Endothelial cell of umbilical vein (primary cell): ENCODE results near the gene CEBPB. TPM values are rescaled to one million over a fixed set of nuclear protein-coding genes. Genes with fewer than 3 reads are reported as not detected.

ENCODE experiments used
- BruUV-seq: library from RNA; stranded (reverse); fragments of 400-500 nt; replicated peaks from 2 replicates; lab custom pipeline; 2021; lab: Mats Ljungman, UMichigan
- CTCF ChIA-PET: fragments of 300-600, 350-600 bp; sonication (Branson Sonifier 250); formaldehyde crosslinking; loops from one replicate; lab custom pipeline; 2021; ENCODE audit warnings: antibody characterized with exemption, inconsistent platforms; lab: Charles Lee
- POLR2A ChIA-PET: fragments of 300-600, 350-600 bp; sonication (Branson Sonifier 250); formaldehyde crosslinking; loops from one replicate; lab custom pipeline; 2021; ENCODE audit warnings: antibody characterized with exemption, inconsistent platforms; lab: Charles Lee
- DNase-seq: peaks from one replicate; pipeline ENCODE4 v3.0.0-alpha.2; 2011; ENCODE audit warnings: low read depth, low spot score
- FAIRE-seq: peaks from 2 replicates; lab custom pipeline; 2011; peaks lifted over from hg19 to GRCh38; lab: Jason Lieb, UNC
- H2AFZ ChIP-seq: 2 replicates; pipeline ENCODE4 v1.6.0; 2012; ENCODE audit warnings: low read depth, low read length, control low read depth, inconsistent platforms
- H3K27ac ChIP-seq: 2 replicates; pipeline ENCODE4 v1.5.1; 2011; ENCODE audit warnings: low read depth, mild to moderate bottlenecking, control low read depth, low read length, moderate library complexity; ENCODE audit not compliant: insufficient read depth
- H3K27me3 ChIP-seq, 2 experiments: 2 replicates each; pipeline versions ENCODE4 v1.6.0 to v1.6.1; 2011; ENCODE audit warnings: low read length in 2 of 2, mixed read lengths in 1 of 2; ENCODE audit not compliant: control insufficient read depth in 2 of 2, insufficient read depth in 2 of 2
- H3K36me3 ChIP-seq, 2 experiments: 2 replicates in 1 of 2; 3 replicates in 1 of 2; pipeline ENCODE4 v1.5.1; 2011; ENCODE audit warnings: low read length in 2 of 2, mild to moderate bottlenecking in 1 of 2, moderate library complexity in 1 of 2; ENCODE audit not compliant: control insufficient read depth in 2 of 2, insufficient read depth in 2 of 2; ENCODE audit errors: extremely low read depth in 1 of 2
- H3K4me1 ChIP-seq: 3 replicates; pipeline ENCODE4 v1.5.1; 2011; ENCODE audit warnings: mild to moderate bottlenecking, low read length; ENCODE audit not compliant: control insufficient read depth, insufficient read depth; ENCODE audit errors: extremely low read depth
- H3K4me2 ChIP-seq: 2 replicates; pipeline ENCODE4 v1.6.1; 2011; ENCODE audit warnings: low read length, control low read depth, mixed read lengths; ENCODE audit not compliant: insufficient read depth
- H3K4me3 ChIP-seq, 3 experiments: fragments of 200-600 bp in 1 of 3; sonication (generic), shearing (Covaris generic) in 1 of 3; replicated peaks in 1 of 3; 2 replicates each; pipeline ENCODE4 v1.5.1; 2011 to 2016; ENCODE audit warnings: control low read depth in 3 of 3, low read length in 3 of 3, mild to moderate bottlenecking in 2 of 3, inconsistent platforms in 1 of 3, low read depth in 1 of 3, moderate library complexity in 1 of 3; ENCODE audit not compliant: insufficient read depth in 1 of 3
- H3K79me2 ChIP-seq: 2 replicates; pipeline ENCODE4 v1.6.0; 2012; ENCODE audit warnings: low read length, inconsistent platforms; ENCODE audit not compliant: control insufficient read depth, insufficient read depth
- H3K9ac ChIP-seq: replicated peaks from 2 replicates; pipeline ENCODE3; 2011; ENCODE audit warnings: low read length, control low read depth; ENCODE audit not compliant: insufficient read depth; ENCODE audit errors: extremely low read depth
- H3K9me1 ChIP-seq: replicated peaks from 3 replicates; pipeline ENCODE4 v1.6.0; 2011; ENCODE audit warnings: mild to moderate bottlenecking, low read length; ENCODE audit not compliant: control insufficient read depth, insufficient read depth; ENCODE audit errors: extremely low read depth
- H3K9me3 ChIP-seq: replicated peaks from 2 replicates; pipeline ENCODE4 v1.5.1; 2012; ENCODE audit warnings: low read length, inconsistent platforms; ENCODE audit not compliant: control insufficient read depth, insufficient read depth
- H4K20me1 ChIP-seq: replicated peaks from 2 replicates; pipeline ENCODE3; 2011; ENCODE audit warnings: mild to moderate bottlenecking, low read length; ENCODE audit not compliant: control insufficient read depth, insufficient read depth; ENCODE audit errors: extremely low read depth
- CTCF ChIP-seq, 2 donors: IDR thresholded peaks; 1 replicate in 1 of 2; 2 replicates in 1 of 2; pipeline ENCODE4 v1.5.1; 2011; ENCODE audit warnings: low read length in 2 of 2, mild to moderate bottlenecking in 2 of 2, moderate library complexity in 2 of 2, control low read depth in 1 of 2, inconsistent platforms in 1 of 2, low read depth in 1 of 2; ENCODE audit not compliant: insufficient read depth in 1 of 2; ENCODE audit errors: extremely low read depth in 1 of 2
- EZH2 ChIP-seq: IDR thresholded peaks from 2 replicates; pipeline ENCODE4 v1.6.1; 2012; ENCODE audit warnings: borderline replicate concordance, low read depth, mild to moderate bottlenecking, moderate library complexity, low read length, inconsistent platforms; ENCODE audit not compliant: severe bottlenecking
- FOS ChIP-seq: IDR thresholded peaks from 2 replicates; pipeline ENCODE4 v1.6.1; 2011; ENCODE audit warnings: mild to moderate bottlenecking, low read length, moderate library complexity, borderline replicate concordance; ENCODE audit not compliant: insufficient read depth
- GATA2 ChIP-seq: IDR thresholded peaks from 2 replicates; pipeline ENCODE4 v1.7.0; 2011; ENCODE audit warnings: low read depth, mild to moderate bottlenecking, moderate library complexity, mixed read lengths, low read length; ENCODE audit not compliant: insufficient read length, insufficient read depth
- JUN ChIP-seq: IDR thresholded peaks from 2 replicates; pipeline ENCODE4 v1.6.1; 2011; ENCODE audit warnings: borderline replicate concordance, low read depth; ENCODE audit not compliant: insufficient read length, insufficient read depth
- MAX ChIP-seq: IDR thresholded peaks from 2 replicates; pipeline ENCODE4 v1.6.1; 2011; ENCODE audit not compliant: insufficient read depth, insufficient read length
- MYC ChIP-seq: IDR thresholded peaks from one replicate; pipeline ENCODE4 v1.6.1; 2011; ENCODE audit warnings: mild to moderate bottlenecking, low read depth, low read length
- POLR2A ChIP-seq: IDR thresholded peaks from 2 replicates; pipeline ENCODE4 v1.6.1; 2012; ENCODE audit warnings: low read depth, mild to moderate bottlenecking, control low read depth, low read length
- POLR2AphosphoS5 ChIP-seq: IDR thresholded peaks from 2 replicates; pipeline ENCODE4 v1.6.1; 2012; ENCODE audit warnings: low read depth, mild to moderate bottlenecking, control low read depth, low read length, moderate library complexity; ENCODE audit not compliant: insufficient read depth
- dilution Hi-C: fragments of 300-500 bp; cut with MboI; formaldehyde crosslinking; loops from one replicate; pipeline ENCODE4 v1.15.0; 2019; ENCODE audit warnings: low sequenced_read_pairs; ENCODE audit not compliant: extremely low pct_ligation_motif_present
- intact Hi-C: fragments of 100-400 bp; cut with micrococcal nuclease; formaldehyde crosslinking; loops from one replicate; pipeline ENCODE4 v1.10.0; 2022
- polyA plus RNA-seq, 4 experiments: library from polyadenylated mRNA; depleted of rRNA in 3 of 4; stranded (reverse) in 3 of 4; unstranded in 1 of 4; fragments of >200 nt; gene quantifications; 2 replicates each; pipeline versions ENCODE4 v1.2.1 to v1.2.3, GENCODE V29; 2011 to 2012; ENCODE audit warnings: missing spikeins in 1 of 4
- total RNA-seq: library from RNA; stranded (reverse); gene quantifications from 2 replicates; pipeline ENCODE4 v1.2.3, GENCODE V29; 2021

CEBPB gene
- total and polyA plus RNA-seq, 2 donors (not counting 3 experiments of a cell fraction or from before 2014, with no cell fraction given) = 3.7 to 11.4 TPM

GRCh38 chr20:50231854-50232253 is 41.2 kb downstream of the CEBPB start:
- dilution Hi-C loops (no loop called here), intact Hi-C loops (no loop called here)
- no peak for FAIRE-seq
- TF ChIP-seq POLR2AphosphoS5 (no peak), EZH2 (no peak), POLR2A (no peak), MYC (no peak), JUN (no peak), GATA2 (no peak), CTCF (IDR thresholded peaks at IDR 0.05; ENCODE audit: extremely low read depth in 1 of 2, insufficient read depth in 1 of 2, low read depth in 1 of 2, low read length in 2 of 2) (no peak), FOS (no peak), MAX (no peak)
- no peaks in the 10 kb centered on the region for H3K9me3 ChIP-seq
- no peak overlapping the region for H2AFZ ChIP-seq
- no TSS peak for BruUV-seq
- no peaks in the 10 kb centered on the region for H3K79me2 ChIP-seq
- no peaks in the 10 kb centered on the region for H3K4me1 ChIP-seq
- H3K4me2 ChIP-seq = no peak overlapping the region
- no peak overlapping the region for H3K27ac ChIP-seq
- no peaks in the 10 kb centered on the region for H3K9me1 ChIP-seq
- H3K36me3 ChIP-seq = no peaks in the 10 kb centered on the region
- ChIA-PET CTCF (no interaction called here), POLR2A (no interaction called here)
- no peak overlapping the region for H3K9ac ChIP-seq
- no peak overlapping the region for H3K4me3 ChIP-seq
- no peaks in the 10 kb centered on the region for H4K20me1 ChIP-seq
- peaks cover 0 to 3% of the 10 kb centered on the region in 2 experiments for H3K27me3 ChIP-seq
- no peak for DNase-seq
